Vagina (tissue), 2 donors: ENCODE data around the gene EID2B.

Experiments used
- POLR2A ChIP-seq, 2 donors: fragments of 450-650 bp; IDR thresholded peaks; one replicate each; pipeline ENCODE4 v1.6.1; 2017; ENCODE audit warnings: antibody characterized with exemption in 2 of 2, mild to moderate bottlenecking in 2 of 2, moderate library complexity in 2 of 2
- TF ChIP-seq, protein P1 (sequence below), 3 experiments: fragments of 450-650 bp in 2 of 3; fragments of 200-600 bp in 1 of 3; sonication (generic) in 1 of 3; IDR thresholded peaks; one replicate each; pipeline ENCODE4 v1.5.1; 2017 to 2019; ENCODE audit warnings: antibody characterized with exemption in 3 of 3, mild to moderate bottlenecking in 2 of 3, moderate library complexity in 2 of 3

GRCh38 chr19:39517432-39517831 lies 15.2 kb downstream of the EID2B start:
- TF ChIP-seq, protein P1, sequence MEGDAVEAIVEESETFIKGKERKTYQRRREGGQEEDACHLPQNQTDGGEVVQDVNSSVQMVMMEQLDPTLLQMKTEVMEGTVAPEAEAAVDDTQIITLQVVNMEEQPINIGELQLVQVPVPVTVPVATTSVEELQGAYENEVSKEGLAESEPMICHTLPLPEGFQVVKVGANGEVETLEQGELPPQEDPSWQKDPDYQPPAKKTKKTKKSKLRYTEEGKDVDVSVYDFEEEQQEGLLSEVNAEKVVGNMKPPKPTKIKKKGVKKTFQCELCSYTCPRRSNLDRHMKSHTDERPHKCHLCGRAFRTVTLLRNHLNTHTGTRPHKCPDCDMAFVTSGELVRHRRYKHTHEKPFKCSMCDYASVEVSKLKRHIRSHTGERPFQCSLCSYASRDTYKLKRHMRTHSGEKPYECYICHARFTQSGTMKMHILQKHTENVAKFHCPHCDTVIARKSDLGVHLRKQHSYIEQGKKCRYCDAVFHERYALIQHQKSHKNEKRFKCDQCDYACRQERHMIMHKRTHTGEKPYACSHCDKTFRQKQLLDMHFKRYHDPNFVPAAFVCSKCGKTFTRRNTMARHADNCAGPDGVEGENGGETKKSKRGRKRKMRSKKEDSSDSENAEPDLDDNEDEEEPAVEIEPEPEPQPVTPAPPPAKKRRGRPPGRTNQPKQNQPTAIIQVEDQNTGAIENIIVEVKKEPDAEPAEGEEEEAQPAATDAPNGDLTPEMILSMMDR (IDR thresholded peaks at IDR 0.05), result no peak
- no peak for TF ChIP-seq POLR2A (IDR thresholded peaks at IDR 0.05)
